Measurements from ENCODE around the gene SPINK2. TPM values are rescaled to one million over a fixed set of nuclear protein-coding genes. Genes with fewer than 3 reads are reported as not detected.

SPINK2 gene
- total and polyA plus RNA-seq, 2 donors, result 0.24 TPM; not detected in 1

Small RNA genes within 50 kb of the gene (small RNA-seq; reads per million reads assigned to genes)
- gene RF00017, result not detected
- gene RF00019, result not detected
- not detected for gene RN7SL357P
- not detected for gene RN7SL492P

Other genes starting within 250 kb of the SPINK2 start
- gene HOPX, start 140.4 kb downstream of the SPINK2 start, total RNA-seq, result 45.9 TPM
- 43.7 TPM for gene HOPX, start 140.4 kb downstream of the SPINK2 start, polyA plus RNA-seq
- gene REST, start 86.2 kb upstream of the SPINK2 start, total RNA-seq, result 49.1 TPM
- gene REST, start 86.2 kb upstream of the SPINK2 start, polyA plus RNA-seq, result 9.8 TPM
- gene NOA1, start 155.9 kb upstream of the SPINK2 start, total RNA-seq, result 13.3 TPM
- 21.6 TPM for gene NOA1, start 155.9 kb upstream of the SPINK2 start, polyA plus RNA-seq
- 154 TPM for gene POLR2B, start 157.2 kb upstream of the SPINK2 start, total RNA-seq
- 46.7 TPM for gene POLR2B, start 157.2 kb upstream of the SPINK2 start, polyA plus RNA-seq

All from urinary bladder (tissue), 2 donors.